NT2/D1 (cell line): ENCODE results near the gene IER5L.
"Not testable (repeated sequence)": the region's sequence is repeated elsewhere in the genome, so short reads cannot be mapped to it uniquely, and the experiment has no call there.

Experiments
- DNase-seq: peaks from one replicate; pipeline ENCODE4 v3.0.0-alpha.2; 2011; ENCODE audit warnings: low read depth, low spot score
- H3K27me3 ChIP-seq: 2 replicates; pipeline ENCODE4 v1.6.0; 2011; ENCODE audit warnings: mild to moderate bottlenecking; ENCODE audit not compliant: insufficient read length, insufficient read depth
- H3K36me3 ChIP-seq: 2 replicates; pipeline ENCODE4 v1.6.1; 2011; ENCODE audit warnings: mild to moderate bottlenecking, low read length, mixed read lengths; ENCODE audit not compliant: insufficient read depth, insufficient read length
- H3K4me1 ChIP-seq: 2 replicates; pipeline ENCODE4 v1.5.1; 2011; ENCODE audit not compliant: insufficient read depth, insufficient read length
- H3K4me3 ChIP-seq: 2 replicates; pipeline ENCODE4 v1.5.1; 2011; ENCODE audit warnings: low read depth; ENCODE audit not compliant: insufficient read length
- H3K9ac ChIP-seq: 2 replicates; pipeline ENCODE4 v1.6.0; 2011; ENCODE audit warnings: low read depth; ENCODE audit not compliant: insufficient read length
- H3K9me3 ChIP-seq: 2 replicates; pipeline ENCODE4 v1.5.1; 2011; ENCODE audit warnings: mild to moderate bottlenecking, low read length; ENCODE audit not compliant: insufficient read depth
- SUZ12 ChIP-seq: IDR thresholded peaks from 2 replicates; pipeline ENCODE4 v1.6.1; 2011; ENCODE audit not compliant: insufficient read length, insufficient read depth; ENCODE audit errors: extremely low read depth
- YY1 ChIP-seq: IDR thresholded peaks from 2 replicates; pipeline ENCODE4 v1.6.1; 2011; ENCODE audit not compliant: insufficient read length, insufficient read depth
- ZNF274 ChIP-seq: IDR thresholded peaks from 2 replicates; pipeline ENCODE4 v1.6.1; 2011; ENCODE audit warnings: mild to moderate bottlenecking, low read depth, low read length

Gene IER5L

GRCh38 chr9:129197978-129198318 is 19.9 kb upstream of the IER5L start:
- H3K9ac ChIP-seq: peak overlapping the region; percentile 51
- TF ChIP-seq ZNF274: no peak
- no peak for TF ChIP-seq YY1
- no peak for TF ChIP-seq SUZ12
- no peak for DNase-seq
- peaks cover 25% of the 10 kb centered on the region for H3K27me3 ChIP-seq
- no peaks in the 10 kb centered on the region for H3K36me3 ChIP-seq
- H3K4me3 ChIP-seq: no peak overlapping the region
- 0 out of 2 replicates have a peak, but pooled peaks cover 7% of the 10 kb centered on the region for H3K9me3 ChIP-seq
- H3K4me1 ChIP-seq: peaks cover 11% of the 10 kb centered on the region

DNA sequence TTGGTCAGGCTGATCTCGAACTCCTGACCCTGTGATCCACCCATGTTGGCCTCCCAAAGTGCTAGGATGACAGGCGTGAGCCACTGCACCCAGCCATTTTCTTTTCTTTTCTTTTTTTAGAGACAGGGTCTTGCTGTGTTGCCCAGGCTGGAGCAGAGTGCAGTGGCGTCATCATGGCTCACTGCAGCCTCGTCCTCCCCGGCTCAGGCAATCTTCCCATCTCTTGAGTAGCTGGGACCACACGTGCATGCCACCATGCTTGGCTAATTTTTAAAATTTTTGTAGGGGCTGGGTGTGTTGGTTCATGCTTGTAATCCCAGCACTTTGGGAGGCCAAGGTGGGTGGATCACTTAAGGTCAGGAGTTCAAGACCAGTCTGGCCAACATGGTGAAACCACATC is 19.0 kb upstream of the IER5L start:
- not testable (repeated sequence) for H3K36me3 ChIP-seq, H3K4me3 ChIP-seq, H3K9me3 ChIP-seq, DNase-seq, H3K9ac ChIP-seq
- Histone ChIP-seq H3K27me3 (peaks cover 25% of the 10 kb centered on the region), H3K4me1 (peaks cover 11% of the 10 kb centered on the region)

GRCh38 chr9:129195606-129196005 is 17.5 kb upstream of the IER5L start:
- no peak for DNase-seq
- H3K9ac ChIP-seq: no peak overlapping the region
- H3K9me3 ChIP-seq: 0 out of 2 replicates have a peak, but pooled peaks cover 7% of the 10 kb centered on the region
- TF ChIP-seq ZNF274 (no peak), SUZ12 (no peak), YY1 (no peak)
- H3K4me1 ChIP-seq: peaks cover 11% of the 10 kb centered on the region
- peaks cover 25% of the 10 kb centered on the region for H3K27me3 ChIP-seq
- H3K36me3 ChIP-seq: no peaks in the 10 kb centered on the region
- no peak overlapping the region for H3K4me3 ChIP-seq

- Histone ChIP-seq H3K4me3 (no peak overlapping the region), H3K9me3 (0 out of 2 replicates have a peak, but pooled peaks cover 7% of the 10 kb centered on the region), H3K27me3 (peaks cover 25% of the 10 kb centered on the region), H3K4me1 (peaks cover 11% of the 10 kb centered on the region), H3K9ac (no peak overlapping the region), H3K36me3 (no peaks in the 10 kb centered on the region)
- no peak for TF ChIP-seq YY1
- no peak for TF ChIP-seq SUZ12
- TF ChIP-seq ZNF274: no peak
- no peak for DNase-seq
Measured at GRCh38 chr9:129194221-129194620, 16.2 kb upstream of the IER5L start.

- H3K9me3 ChIP-seq: 0 out of 2 replicates have a peak, but pooled peaks cover 7% of the 10 kb centered on the region
- DNase-seq: no peak
- peaks cover 20% of the 10 kb centered on the region for H3K27me3 ChIP-seq
- no peaks in the 10 kb centered on the region for H3K36me3 ChIP-seq
- no peak overlapping the region for H3K4me3 ChIP-seq
- peaks cover 10% of the 10 kb centered on the region for H3K4me1 ChIP-seq
- TF ChIP-seq YY1: no peak
- no peak for TF ChIP-seq SUZ12
- no peak for TF ChIP-seq ZNF274
- peak overlapping the region; percentile 11 for H3K9ac ChIP-seq
Measured at GRCh38 chr9:129193655-129194054, 15.6 kb upstream of the IER5L start.

- peaks cover 4% of the 10 kb centered on the region for H3K4me1 ChIP-seq
- H3K9ac ChIP-seq: no peak overlapping the region
- H3K9me3 ChIP-seq: peaks cover 14% of the 10 kb centered on the region
- no peak overlapping the region for H3K4me3 ChIP-seq
- H3K36me3 ChIP-seq: no peaks in the 10 kb centered on the region
- peaks cover 8% of the 10 kb centered on the region for H3K27me3 ChIP-seq
- DNase-seq: no peak
- TF ChIP-seq YY1: no peak
- TF ChIP-seq SUZ12: no peak
- no peak for TF ChIP-seq ZNF274
Measured at GRCh38 chr9:129191234-129191633, 13.2 kb upstream of the IER5L start.

DNA sequence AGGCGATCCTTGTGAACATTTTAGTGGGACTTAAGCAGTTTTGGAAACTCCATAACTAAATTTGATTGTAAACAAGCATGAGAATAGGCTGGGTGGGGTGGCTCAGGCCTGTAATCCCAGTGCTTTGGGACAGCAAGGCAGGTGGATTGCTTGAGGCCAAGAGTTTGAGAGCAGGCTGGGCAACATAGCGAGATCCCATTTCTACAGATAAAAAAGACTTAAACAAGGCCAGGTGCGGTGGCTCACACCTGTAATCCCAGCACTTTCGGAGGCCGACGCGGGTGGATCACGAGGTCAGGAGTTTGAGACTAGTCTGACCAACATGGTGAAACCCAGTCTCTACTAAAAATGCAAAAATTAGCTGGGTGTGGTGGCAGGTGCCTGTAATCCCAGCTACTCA is 11.9 kb upstream of the IER5L start:
- not testable (repeated sequence) for H3K36me3 ChIP-seq, H3K9ac ChIP-seq, H3K9me3 ChIP-seq, H3K4me3 ChIP-seq, DNase-seq, H3K27me3 ChIP-seq, H3K4me1 ChIP-seq

GRCh38 chr9:129187042-129187441 is 9.0 kb upstream of the IER5L start:
- H3K27me3 ChIP-seq: peaks cover 12% of the 10 kb centered on the region
- no peak overlapping the region for H3K9ac ChIP-seq
- no peak overlapping the region for H3K4me3 ChIP-seq
- H3K9me3 ChIP-seq: peaks cover 7% of the 10 kb centered on the region
- no peak for DNase-seq
- peaks cover 9% of the 10 kb centered on the region for H3K4me1 ChIP-seq
- TF ChIP-seq SUZ12 (no peak), YY1 (no peak), ZNF274 (no peak)
- H3K36me3 ChIP-seq: no peaks in the 10 kb centered on the region
